Skeletal muscle tissue (tissue), 4 donors: Measurements from ENCODE around the gene SERPINE2. TPM values are rescaled to one million over a fixed set of nuclear protein-coding genes. Genes with fewer than 3 reads are reported as not detected.

Source experiments
- H3K27ac ChIP-seq: one replicate; pipeline ENCODE4 v1.7.0; 2013; ENCODE audit warnings: mild to moderate bottlenecking, low read depth, low read length, inconsistent platforms
- H3K27me3 ChIP-seq, 3 donors: one replicate each; pipeline ENCODE4 v1.7.0; 2013; ENCODE audit warnings: low read length in 3 of 3; ENCODE audit not compliant: control insufficient read depth in 3 of 3, insufficient read depth in 3 of 3
- H3K36me3 ChIP-seq, 3 donors: one replicate each; pipeline ENCODE4 v1.7.0; 2013; ENCODE audit warnings: low read length in 3 of 3; ENCODE audit not compliant: control insufficient read depth in 3 of 3, insufficient read depth in 3 of 3
- H3K4me1 ChIP-seq, 3 donors: one replicate each; pipeline ENCODE4 v1.7.0; 2013; ENCODE audit warnings: low read length in 3 of 3, mild to moderate bottlenecking in 3 of 3; ENCODE audit not compliant: control insufficient read depth in 3 of 3, insufficient read depth in 3 of 3
- H3K4me3 ChIP-seq, 3 donors: one replicate each; pipeline ENCODE4 v1.7.0; 2013; ENCODE audit warnings: low read length in 3 of 3
- H3K9ac ChIP-seq, 3 donors: one replicate each; pipeline ENCODE4 v1.7.0; 2013; ENCODE audit warnings: low read length in 3 of 3, mild to moderate bottlenecking in 3 of 3, moderate library complexity in 2 of 3, low read depth in 1 of 3
- H3K9me3 ChIP-seq, 3 donors: one replicate each; pipeline ENCODE4 v1.7.0; 2013; ENCODE audit warnings: low read length in 3 of 3; ENCODE audit not compliant: control insufficient read depth in 3 of 3
- total RNA-seq: library from RNA; depleted of rRNA; stranded (reverse); fragments of >200 nt; gene quantifications from one replicate; pipeline ENCODE4 v1.2.3, GENCODE V29; 2014
- donor health status: Osteomylitis.

The SERPINE2 gene
- total RNA-seq, result 33.4 TPM

- Histone ChIP-seq H3K9me3 (no peaks in the 10 kb centered on the region), H3K36me3 (peaks cover 0 to 2% (median 0%) of the 10 kb centered on the region in 3 donors), H3K4me1 (peaks cover 6 to 20% (median 10%) of the 10 kb centered on the region in 3 donors), H3K27ac (peak within 1 kb of the TSS; percentile 18), H3K27me3 (peaks cover 12 to 19% (median 17%) of the 10 kb centered on the region in 3 donors), H3K4me3 (peak within 1 kb of the TSS; percentile 56 to 72 (median 70)), H3K9ac (peak within 1 kb of the TSS; percentile 24 to 69 (median 44))
These were observed at the start of gene SERPINE2 for GRCh38 chr2:224039080-224039769. Gene SERPINE2 (minus strand): TSS chr2:224039286. CDS start chr2:224001900, 37,386 bp downstream.

- H3K27me3 ChIP-seq, result no peaks in the 10 kb centered on the region
- peak overlapping the region; percentile 15 for H3K27ac ChIP-seq
- H3K4me3 ChIP-seq, result no peak overlapping the region
- H3K4me1 ChIP-seq, result peaks cover 0 to 6% (median 0%) of the 10 kb centered on the region in 3 donors
- no peaks in the 10 kb centered on the region for H3K36me3 ChIP-seq
- H3K9me3 ChIP-seq, result no peaks in the 10 kb centered on the region
- H3K9ac ChIP-seq, result no peak overlapping the region
These were observed 47.3 kb upstream of the SERPINE2 start for GRCh38 chr2:224086226-224086914.

- Histone ChIP-seq H3K27me3 (no peaks in the 10 kb centered on the region), H3K27ac (no peak overlapping the region), H3K36me3 (no peaks in the 10 kb centered on the region), H3K9me3 (no peaks in the 10 kb centered on the region), H3K9ac (no peak overlapping the region), H3K4me3 (no peak overlapping the region), H3K4me1 (peaks cover 0 to 6% (median 0%) of the 10 kb centered on the region in 3 donors)
These were observed 46.7 kb upstream of the SERPINE2 start for GRCh38 chr2:224085811-224086210.

GRCh38 chr2:224085246-224085645 lies 46.2 kb upstream of the SERPINE2 start:
- H3K9ac ChIP-seq, result no peak overlapping the region
- H3K4me1 ChIP-seq, result peaks cover 0 to 6% (median 0%) of the 10 kb centered on the region in 3 donors

GRCh38 chr2:224084266-224084892 lies 45.3 kb upstream of the SERPINE2 start:
- H3K27ac ChIP-seq, result peak overlapping the region; percentile 7
- H3K9me3 ChIP-seq, result no peaks in the 10 kb centered on the region
- no peak overlapping the region for H3K9ac ChIP-seq
- H3K36me3 ChIP-seq, result no peaks in the 10 kb centered on the region
- H3K27me3 ChIP-seq, result no peaks in the 10 kb centered on the region
- H3K4me3 ChIP-seq, result no peak overlapping the region
- peaks cover 0 to 6% (median 0%) of the 10 kb centered on the region in 3 donors for H3K4me1 ChIP-seq

More at GRCh38 chr2:224085246-224085645, 46.2 kb upstream of the SERPINE2 start:
- no peaks in the 10 kb centered on the region for H3K9me3 ChIP-seq
- H3K27ac ChIP-seq, result no peak overlapping the region
- no peaks in the 10 kb centered on the region for H3K36me3 ChIP-seq
- no peaks in the 10 kb centered on the region for H3K27me3 ChIP-seq
- H3K4me3 ChIP-seq, result no peak overlapping the region

- H3K4me1 ChIP-seq, result peaks cover 0 to 6% (median 0%) of the 10 kb centered on the region in 3 donors
- H3K9me3 ChIP-seq, result no peaks in the 10 kb centered on the region
- no peak overlapping the region for H3K4me3 ChIP-seq
- H3K27me3 ChIP-seq, result no peaks in the 10 kb centered on the region
- H3K9ac ChIP-seq, result no peak overlapping the region
- no peak overlapping the region for H3K27ac ChIP-seq
- no peaks in the 10 kb centered on the region for H3K36me3 ChIP-seq
These were observed 44.6 kb upstream of the SERPINE2 start for GRCh38 chr2:224083638-224084037.

GRCh38 chr2:224078656-224079055 lies 39.6 kb upstream of the SERPINE2 start:
- H3K27ac ChIP-seq, result no peak overlapping the region
- no peaks in the 10 kb centered on the region for H3K36me3 ChIP-seq
- H3K27me3 ChIP-seq, result no peaks in the 10 kb centered on the region
- no peaks in the 10 kb centered on the region for H3K4me1 ChIP-seq
- no peak overlapping the region for H3K9ac ChIP-seq
- no peak overlapping the region for H3K4me3 ChIP-seq
- no peaks in the 10 kb centered on the region for H3K9me3 ChIP-seq

- Histone ChIP-seq H3K36me3 (no peaks in the 10 kb centered on the region), H3K9ac (no peak overlapping the region), H3K4me3 (no peak overlapping the region), H3K27ac (no peak overlapping the region), H3K27me3 (no peaks in the 10 kb centered on the region), H3K4me1 (peaks cover 0 to 3% (median 0%) of the 10 kb centered on the region in 3 donors), H3K9me3 (no peaks in the 10 kb centered on the region)
These were observed 38.9 kb upstream of the SERPINE2 start for GRCh38 chr2:224077773-224078507.

- H3K4me3 ChIP-seq, result no peak overlapping the region
These were observed 36.5 kb upstream of the SERPINE2 start for GRCh38 chr2:224075588-224075987.

More at GRCh38 chr2:224075588-224075987, 36.5 kb upstream of the SERPINE2 start:
- H3K27me3 ChIP-seq, result peaks cover 0 to 6% (median 0%) of the 10 kb centered on the region in 3 donors
- peaks cover 0 to 3% (median 0%) of the 10 kb centered on the region in 3 donors for H3K4me1 ChIP-seq
- H3K9ac ChIP-seq, result no peak overlapping the region
- H3K36me3 ChIP-seq, result no peaks in the 10 kb centered on the region
- H3K9me3 ChIP-seq, result no peaks in the 10 kb centered on the region
- no peak overlapping the region for H3K27ac ChIP-seq
